OCI-LY7 (cell line): ENCODE results near the gene CCDC91. TPM values are rescaled to one million over a fixed set of nuclear protein-coding genes. Genes with fewer than 3 reads are reported as not detected.

Experiments used
- BruUV-seq: library from RNA; stranded (reverse); fragments of 400-500 nt; replicated peaks from 2 replicates; lab custom pipeline; 2021; lab: Mats Ljungman, UMichigan
- CTCF ChIA-PET: fragments of 300-600 bp; sonication (Branson Sonifier 250); formaldehyde crosslinking; loops from one replicate; lab custom pipeline; 2022; ENCODE audit warnings: antibody characterized with exemption; ENCODE audit not compliant: unreplicated experiment; lab: Charles Lee
- POLR2A ChIA-PET: fragments of 300-600 bp; sonication (Branson Sonifier 250); formaldehyde crosslinking; loops from one replicate; lab custom pipeline; 2022; ENCODE audit warnings: antibody characterized with exemption; lab: Charles Lee
- DNase-seq: peaks from one replicate; pipeline ENCODE4 v3.0.0-alpha.2; 2015; ENCODE audit warnings: low spot score
- H2AFZ ChIP-seq: fragments of 200-600 bp; sonication (generic), shearing (Covaris generic); 2 replicates; pipeline ENCODE4 v1.6.1; 2014; ENCODE audit warnings: mild to moderate bottlenecking, antibody characterized with exemption, low read length, moderate library complexity
- H3K27ac ChIP-seq: fragments of 200-600 bp; sonication (generic); 2 replicates; pipeline ENCODE4 v1.5.1; 2014; ENCODE audit warnings: mixed run types, low read depth, mild to moderate bottlenecking, moderate library complexity, low read length, inconsistent platforms; ENCODE audit not compliant: poor library complexity, severe bottlenecking
- H3K36me3 ChIP-seq: fragments of 200-600 bp; sonication (generic); 2 replicates; pipeline ENCODE4 v1.6.1; 2014; ENCODE audit warnings: mild to moderate bottlenecking, antibody characterized with exemption, low read length, moderate library complexity, mixed read lengths; ENCODE audit not compliant: insufficient read depth
- H3K4me1 ChIP-seq: fragments of 200-600 bp; sonication (generic); 2 replicates; pipeline ENCODE4 v1.5.1; 2014; ENCODE audit warnings: mild to moderate bottlenecking, low read length; ENCODE audit not compliant: insufficient read depth, poor library complexity, severe bottlenecking
- H3K4me2 ChIP-seq: fragments of 200-600 bp; sonication (generic); 2 replicates; pipeline ENCODE4 v1.6.1; 2014; ENCODE audit warnings: mild to moderate bottlenecking, low read length
- H3K4me3 ChIP-seq: fragments of 200-600 bp; sonication (generic); 2 replicates; pipeline ENCODE4 v1.5.1; 2014; ENCODE audit warnings: mild to moderate bottlenecking, low read depth, low read length; ENCODE audit not compliant: poor library complexity, severe bottlenecking
- H3K79me2 ChIP-seq: fragments of 200-600 bp; sonication (generic); 2 replicates; pipeline ENCODE4 v1.6.1; 2016; ENCODE audit warnings: low read depth, mild to moderate bottlenecking, low read length, moderate library complexity, mixed read lengths; ENCODE audit not compliant: insufficient read depth
- H3K9me2 ChIP-seq: fragments of 200-600 bp; sonication (generic); 2 replicates; pipeline ENCODE4 v1.6.1; 2016; ENCODE audit warnings: mild to moderate bottlenecking, low read length, mixed read lengths; ENCODE audit not compliant: insufficient read depth
- H3K9me3 ChIP-seq: fragments of 200-600 bp; sonication (generic); 2 replicates; pipeline ENCODE4 v1.6.1; 2014; ENCODE audit warnings: mild to moderate bottlenecking, mixed run types, low read length, mixed read lengths
- H4K20me1 ChIP-seq: fragments of 200-600 bp; sonication (generic); 2 replicates; pipeline ENCODE4 v1.6.1; 2014; ENCODE audit warnings: mild to moderate bottlenecking, antibody characterized with exemption, low read length, moderate library complexity, mixed read lengths; ENCODE audit not compliant: insufficient read depth
- EZH2phosphoT487 ChIP-seq: fragments of 200-600 bp; sonication (generic); IDR thresholded peaks from 2 replicates; pipeline ENCODE4 v1.6.1; 2018; ENCODE audit warnings: low read depth, borderline replicate concordance, mild to moderate bottlenecking, mixed run types, antibody characterized with exemption, low read length, moderate library complexity, mixed read lengths
- intact Hi-C: fragments of 100-400 bp; cut with micrococcal nuclease; formaldehyde crosslinking; loops from one replicate; pipeline ENCODE4 v1.10.0; 2022; ENCODE audit not compliant: unreplicated experiment
- total RNA-seq, 2 experiments: library from RNA; depleted of rRNA in 1 of 2; stranded (reverse); fragments of >200 nt in 1 of 2; shearing (Covaris generic) in 1 of 2; gene quantifications; 2 replicates each; pipeline ENCODE4 v1.2.3, GENCODE V29; 2014 to 2022
- TF ChIP-seq, protein P1 (sequence below): fragments of 200-600 bp; sonication (generic); conservative IDR thresholded peaks from 2 replicates; pipeline ENCODE4 v1.5.1; 2014; ENCODE audit warnings: mild to moderate bottlenecking, antibody characterized with exemption, low read length, moderate library complexity, mixed read lengths

CCDC91 gene
- total RNA-seq, 2 experiments from 2014 or later: 15.8 to 23.8 TPM

DNA sequence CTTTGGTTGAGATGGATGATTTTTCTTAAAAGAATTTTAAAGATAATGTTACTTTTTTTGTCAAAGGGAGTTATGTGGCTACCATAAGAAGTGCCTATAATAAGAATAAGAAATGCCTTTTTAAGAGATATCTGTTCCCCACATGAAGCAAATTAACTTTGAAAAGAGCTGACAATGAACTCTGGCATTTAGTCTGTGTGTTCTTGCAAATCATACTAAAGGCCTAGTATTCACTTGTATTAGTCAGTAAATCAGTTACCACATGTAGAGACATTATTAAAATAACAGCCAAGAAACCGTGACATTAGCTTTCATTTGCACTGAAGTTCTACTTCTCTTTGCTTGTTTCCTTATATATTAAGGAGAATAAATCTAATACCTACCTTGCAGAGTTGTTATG, 296.3 kb downstream of the CCDC91 start:
- POLR2A ChIA-PET: no interaction called here
- Histone ChIP-seq H3K79me2 (no peaks in the 10 kb centered on the region), H4K20me1 (0 out of 2 replicates have a peak, but pooled peaks cover 4% of the 10 kb centered on the region), H3K4me1 (no peaks in the 10 kb centered on the region), H3K9me3 (no peaks in the 10 kb centered on the region), H3K4me3 (no peak overlapping the region), H2AFZ (no peak overlapping the region), H3K9me2 (no peaks in the 10 kb centered on the region), H3K4me2 (no peak overlapping the region), H3K36me3 (no peaks in the 10 kb centered on the region), H3K27ac (no peak overlapping the region)
- BruUV-seq: no TSS peak
- DNase-seq: no peak
- TF ChIP-seq, protein P1, sequence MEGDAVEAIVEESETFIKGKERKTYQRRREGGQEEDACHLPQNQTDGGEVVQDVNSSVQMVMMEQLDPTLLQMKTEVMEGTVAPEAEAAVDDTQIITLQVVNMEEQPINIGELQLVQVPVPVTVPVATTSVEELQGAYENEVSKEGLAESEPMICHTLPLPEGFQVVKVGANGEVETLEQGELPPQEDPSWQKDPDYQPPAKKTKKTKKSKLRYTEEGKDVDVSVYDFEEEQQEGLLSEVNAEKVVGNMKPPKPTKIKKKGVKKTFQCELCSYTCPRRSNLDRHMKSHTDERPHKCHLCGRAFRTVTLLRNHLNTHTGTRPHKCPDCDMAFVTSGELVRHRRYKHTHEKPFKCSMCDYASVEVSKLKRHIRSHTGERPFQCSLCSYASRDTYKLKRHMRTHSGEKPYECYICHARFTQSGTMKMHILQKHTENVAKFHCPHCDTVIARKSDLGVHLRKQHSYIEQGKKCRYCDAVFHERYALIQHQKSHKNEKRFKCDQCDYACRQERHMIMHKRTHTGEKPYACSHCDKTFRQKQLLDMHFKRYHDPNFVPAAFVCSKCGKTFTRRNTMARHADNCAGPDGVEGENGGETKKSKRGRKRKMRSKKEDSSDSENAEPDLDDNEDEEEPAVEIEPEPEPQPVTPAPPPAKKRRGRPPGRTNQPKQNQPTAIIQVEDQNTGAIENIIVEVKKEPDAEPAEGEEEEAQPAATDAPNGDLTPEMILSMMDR: no peak
- no peak for TF ChIP-seq EZH2phosphoT487
- CTCF ChIA-PET: no interaction called here
- intact Hi-C loops: no loop called here

DNA sequence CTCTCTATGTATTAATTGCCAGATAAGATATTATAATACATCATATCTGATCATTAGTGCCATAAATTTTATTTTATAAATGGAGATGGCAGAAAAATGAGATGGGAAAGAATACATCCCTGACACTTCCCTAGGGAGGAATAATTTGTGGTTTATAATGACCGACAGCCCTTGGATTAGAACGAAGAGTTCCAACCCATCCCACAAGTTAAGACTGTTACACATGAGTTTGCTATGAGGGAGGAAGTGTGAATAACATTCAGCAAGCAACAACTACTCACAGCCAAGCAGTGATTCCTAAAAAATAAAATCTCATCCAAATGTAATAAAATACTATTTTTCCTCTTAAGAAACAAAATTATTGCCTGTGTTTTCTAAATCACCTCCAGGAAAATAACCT, 299.0 kb downstream of the CCDC91 start:
- no peak overlapping the region for H3K4me3 ChIP-seq
- H3K4me1 ChIP-seq: no peaks in the 10 kb centered on the region
- no peak overlapping the region for H3K4me2 ChIP-seq
- intact Hi-C loops: no loop called here
- ChIA-PET CTCF (no interaction called here), POLR2A (no interaction called here)
- no peaks in the 10 kb centered on the region for H3K36me3 ChIP-seq
- no peak for DNase-seq
- H3K9me2 ChIP-seq: no peaks in the 10 kb centered on the region
- TF ChIP-seq, protein P1: no peak
- TF ChIP-seq EZH2phosphoT487: no peak
- no peak overlapping the region for H2AFZ ChIP-seq
- H4K20me1 ChIP-seq: 0 out of 2 replicates have a peak, but pooled peaks cover 4% of the 10 kb centered on the region
- no peaks in the 10 kb centered on the region for H3K79me2 ChIP-seq
- no peaks in the 10 kb centered on the region for H3K9me3 ChIP-seq
- BruUV-seq: no TSS peak
- H3K27ac ChIP-seq: no peak overlapping the region

DNA sequence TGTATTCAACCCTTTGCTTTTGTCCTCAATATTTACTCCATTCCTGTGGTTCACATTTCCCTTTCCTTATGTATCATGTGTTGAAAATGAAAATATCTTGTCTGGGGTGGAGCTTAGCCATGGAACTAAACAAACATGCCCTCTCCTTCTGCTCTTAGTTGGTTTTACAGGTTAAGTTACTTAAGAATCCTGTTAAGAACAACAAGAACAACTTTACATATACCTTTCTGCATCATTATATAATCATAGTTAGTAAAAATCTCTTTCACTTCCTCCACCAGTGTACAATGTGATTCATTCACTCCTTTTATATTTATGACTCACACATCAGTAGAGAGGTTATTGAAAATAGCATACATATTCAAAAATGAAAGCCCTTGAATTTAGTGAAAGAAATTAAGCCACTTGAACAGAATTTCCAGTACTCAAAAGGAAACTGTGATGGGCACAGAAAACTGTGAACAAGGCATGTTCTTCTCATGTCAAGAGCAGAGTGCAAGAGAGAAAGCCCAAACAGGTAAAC, 307.7 kb downstream of the CCDC91 start:
- Histone ChIP-seq H2AFZ (no peak overlapping the region), H3K4me1 (no peaks in the 10 kb centered on the region), H3K4me2 (no peak overlapping the region), H3K9me3 (no peaks in the 10 kb centered on the region), H3K79me2 (no peaks in the 10 kb centered on the region), H3K36me3 (no peaks in the 10 kb centered on the region), H4K20me1 (no peaks in the 10 kb centered on the region), H3K9me2 (no peaks in the 10 kb centered on the region), H3K4me3 (no peak overlapping the region), H3K27ac (no peak overlapping the region)
- CTCF ChIA-PET: no interaction called here
- no peak for DNase-seq
- no TSS peak for BruUV-seq
- TF ChIP-seq, protein P1: no peak
- TF ChIP-seq EZH2phosphoT487: no peak
- intact Hi-C loops: no loop called here
- POLR2A ChIA-PET: interaction anchor here (1.1 kb wide), 1 partner anchor 40 kb away, joined by 3 read pairs; no protein-coding TSS in a partner anchor
